Measurements from ENCODE around the gene TMEM238L. TPM values are rescaled to one million over a fixed set of nuclear protein-coding genes. Genes with fewer than 3 reads are reported as not detected.

The TMEM238L gene
- total RNA-seq, 2 experiments from 2014 or later: not detected

DNA sequence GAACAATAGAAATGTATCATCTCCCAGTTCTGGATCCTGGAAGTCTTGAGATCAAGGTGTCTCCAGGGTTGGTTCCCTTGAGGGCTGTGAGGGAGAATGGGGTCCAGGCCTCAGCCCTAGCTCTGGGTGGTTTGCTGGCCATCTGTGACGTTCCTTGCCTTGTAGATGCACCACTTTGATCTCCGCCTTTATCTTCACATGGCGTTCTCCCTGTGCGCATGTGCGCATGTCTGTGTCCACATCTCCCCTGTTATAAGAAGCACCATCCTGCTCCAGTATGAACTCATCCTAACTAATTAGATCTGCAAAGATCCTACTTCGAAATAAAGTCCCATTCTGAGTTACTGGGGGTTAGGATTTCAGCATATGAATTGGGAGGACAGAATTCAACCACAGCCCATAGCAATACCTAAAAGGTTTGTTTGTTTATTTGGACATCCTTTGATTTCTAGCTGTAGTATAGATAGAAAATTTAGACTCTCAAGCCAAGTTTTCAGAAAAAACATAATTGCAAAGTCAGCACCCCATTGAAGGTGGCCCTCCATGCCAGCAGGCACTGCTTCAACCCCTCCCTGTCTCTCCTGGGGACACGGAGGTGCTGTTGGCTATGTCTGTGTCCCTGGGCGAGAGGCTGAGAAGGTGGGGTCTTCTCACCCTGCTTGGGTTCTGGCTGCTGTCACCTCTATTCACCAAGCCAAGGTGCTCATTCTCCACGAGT is 2.8 kb upstream of the TMEM238L start:
- Mint-ChIP-seq H3K27me3 (peaks cover 1% of the 10 kb centered on the region), H3K4me3 (no peak overlapping the region), H3K27ac (no peak overlapping the region), H3K9me3 (no peaks in the 10 kb centered on the region), H3K36me3 (ENCODE audit: low read depth) (no peaks in the 10 kb centered on the region), H3K4me1 (ENCODE audit: low read depth) (no peaks in the 10 kb centered on the region)
- TF ChIP-seq, protein P1, sequence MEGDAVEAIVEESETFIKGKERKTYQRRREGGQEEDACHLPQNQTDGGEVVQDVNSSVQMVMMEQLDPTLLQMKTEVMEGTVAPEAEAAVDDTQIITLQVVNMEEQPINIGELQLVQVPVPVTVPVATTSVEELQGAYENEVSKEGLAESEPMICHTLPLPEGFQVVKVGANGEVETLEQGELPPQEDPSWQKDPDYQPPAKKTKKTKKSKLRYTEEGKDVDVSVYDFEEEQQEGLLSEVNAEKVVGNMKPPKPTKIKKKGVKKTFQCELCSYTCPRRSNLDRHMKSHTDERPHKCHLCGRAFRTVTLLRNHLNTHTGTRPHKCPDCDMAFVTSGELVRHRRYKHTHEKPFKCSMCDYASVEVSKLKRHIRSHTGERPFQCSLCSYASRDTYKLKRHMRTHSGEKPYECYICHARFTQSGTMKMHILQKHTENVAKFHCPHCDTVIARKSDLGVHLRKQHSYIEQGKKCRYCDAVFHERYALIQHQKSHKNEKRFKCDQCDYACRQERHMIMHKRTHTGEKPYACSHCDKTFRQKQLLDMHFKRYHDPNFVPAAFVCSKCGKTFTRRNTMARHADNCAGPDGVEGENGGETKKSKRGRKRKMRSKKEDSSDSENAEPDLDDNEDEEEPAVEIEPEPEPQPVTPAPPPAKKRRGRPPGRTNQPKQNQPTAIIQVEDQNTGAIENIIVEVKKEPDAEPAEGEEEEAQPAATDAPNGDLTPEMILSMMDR (IDR thresholded peaks at IDR 0.05): no peak
- no peak for ATAC-seq
- DNase-seq: no peak
- CTCF ChIA-PET: no interaction called here
- intact Hi-C loops (cut with micrococcal nuclease): no loop called here
- POLR2A ChIA-PET: interaction anchor here (0.6 kb wide), 1 partner anchor 1952 kb away, joined by 3 read pairs; no protein-coding TSS in a partner anchor

DNA sequence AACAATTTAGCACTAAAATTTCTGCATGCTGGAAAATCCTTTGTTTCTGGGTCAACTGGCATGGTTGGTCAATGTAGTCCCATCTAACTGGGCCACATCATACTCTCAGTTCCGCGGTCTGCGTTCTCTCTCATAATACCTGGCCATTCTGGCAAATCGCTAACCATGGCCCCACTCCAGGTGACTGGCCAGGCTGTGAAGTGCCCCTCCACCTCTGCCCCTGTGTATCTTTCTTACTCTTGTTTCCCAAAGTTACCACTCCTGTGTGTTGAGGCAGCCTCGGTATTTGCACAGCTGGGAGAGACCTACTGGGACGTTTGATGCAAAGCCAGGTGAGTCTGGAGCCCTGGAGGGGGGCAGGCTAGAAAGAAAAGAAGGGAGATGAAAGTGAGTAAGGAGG is 2.0 kb upstream of the TMEM238L start:
- no peak for DNase-seq
- TF ChIP-seq, protein P1 (IDR thresholded peaks at IDR 0.05): no peak
- POLR2A ChIA-PET: interaction anchor here (0.6 kb wide), 1 partner anchor 1952 kb away, joined by 3 read pairs; no protein-coding TSS in a partner anchor
- CTCF ChIA-PET: no interaction called here
- H3K27me3 Mint-ChIP-seq: peaks cover 1% of the 10 kb centered on the region
- H3K36me3 Mint-ChIP-seq (ENCODE audit: low read depth): no peaks in the 10 kb centered on the region
- no peaks in the 10 kb centered on the region for H3K4me1 Mint-ChIP-seq (ENCODE audit: low read depth)
- H3K4me3 Mint-ChIP-seq: no peak overlapping the region
- no peaks in the 10 kb centered on the region for H3K9me3 Mint-ChIP-seq
- ATAC-seq: no peak
- intact Hi-C loops (cut with micrococcal nuclease): no loop called here
- H3K27ac Mint-ChIP-seq: no peak overlapping the region

DNA sequence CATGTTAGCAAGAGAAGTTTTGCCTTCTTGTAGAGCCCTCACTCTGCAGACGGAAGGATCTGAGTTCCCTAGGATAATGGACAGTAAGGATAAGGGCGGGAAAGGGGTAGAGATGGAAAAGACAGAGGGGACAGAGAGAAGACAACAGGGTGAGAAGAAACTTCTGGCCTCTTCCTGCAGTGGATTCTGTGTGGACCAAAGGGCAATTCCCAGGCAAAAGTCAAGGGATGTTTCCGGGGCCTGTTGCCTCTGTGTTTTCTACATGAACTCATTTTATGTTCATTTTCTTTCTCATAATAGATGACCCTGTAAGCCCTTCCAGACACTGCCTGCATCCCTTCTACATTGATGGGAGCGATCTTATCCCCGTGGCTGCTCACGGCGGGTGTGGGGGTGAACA is 647 bp upstream of the TMEM238L start:
- CTCF ChIA-PET: no interaction called here
- no peak overlapping the region for H3K27ac Mint-ChIP-seq
- peaks cover 1% of the 10 kb centered on the region for H3K27me3 Mint-ChIP-seq
- no peaks in the 10 kb centered on the region for H3K9me3 Mint-ChIP-seq
- intact Hi-C loops (cut with micrococcal nuclease): no loop called here
- POLR2A ChIA-PET: no interaction called here
- ATAC-seq (no peak), DNase-seq (no peak)
- TF ChIP-seq, protein P1 (IDR thresholded peaks at IDR 0.05): no peak
- no peaks in the 10 kb centered on the region for H3K36me3 Mint-ChIP-seq (ENCODE audit: low read depth)
- H3K4me3 Mint-ChIP-seq: no peak overlapping the region
- H3K4me1 Mint-ChIP-seq (ENCODE audit: low read depth): no peaks in the 10 kb centered on the region

DNA sequence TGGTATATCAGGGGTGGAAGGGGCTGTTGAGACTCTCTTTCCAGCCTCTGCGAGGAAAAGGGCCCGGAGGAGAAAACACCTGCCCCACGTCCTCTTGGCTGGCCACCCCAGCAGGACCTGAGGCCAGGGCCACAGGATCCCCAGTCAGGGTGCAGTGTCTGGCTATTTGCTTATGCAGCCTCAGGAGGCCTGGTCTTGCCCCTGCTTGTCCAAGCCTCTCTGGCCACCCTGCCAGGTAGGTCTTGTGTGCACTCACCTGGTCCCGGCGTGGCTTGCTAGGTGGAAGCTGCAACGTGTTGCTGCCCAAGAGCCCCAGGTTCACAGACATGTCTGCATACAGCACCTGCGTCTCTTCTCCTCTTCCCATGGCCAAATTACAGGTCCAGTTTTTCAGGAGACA is 549 bp downstream of the TMEM238L start:
- POLR2A ChIA-PET: no interaction called here
- Mint-ChIP-seq H3K27me3 (peaks cover 1% of the 10 kb centered on the region), H3K9me3 (no peaks in the 10 kb centered on the region), H3K27ac (no peak overlapping the region), H3K4me3 (no peak overlapping the region), H3K4me1 (ENCODE audit: low read depth) (no peaks in the 10 kb centered on the region), H3K36me3 (ENCODE audit: low read depth) (no peaks in the 10 kb centered on the region)
- TF ChIP-seq, protein P1 (IDR thresholded peaks at IDR 0.05): no peak
- DNase-seq: no peak
- ATAC-seq: no peak
- CTCF ChIA-PET: no interaction called here
- intact Hi-C loops (cut with micrococcal nuclease): no loop called here

- Mint-ChIP-seq H3K4me1 (ENCODE audit: low read depth) (no peaks in the 10 kb centered on the region), H3K36me3 (ENCODE audit: low read depth) (no peaks in the 10 kb centered on the region), H3K27ac (no peak overlapping the region), H3K9me3 (no peaks in the 10 kb centered on the region), H3K27me3 (peaks cover 1% of the 10 kb centered on the region), H3K4me3 (no peak overlapping the region)
- ChIA-PET POLR2A (no interaction called here), CTCF (no interaction called here)
- intact Hi-C loops (cut with micrococcal nuclease): no loop called here
- DNase-seq (no peak), ATAC-seq (no peak)
- TF ChIP-seq, protein P1 (IDR thresholded peaks at IDR 0.05): no peak
These were observed 1.2 kb downstream of the TMEM238L start for GRCh38 chr17:10802496-10803284.

All from activated CD8-positive, alpha-beta T cell treated with anti-CD3 and anti-CD28 coated beads for 36 hours (primary cell).